Thoracic aorta (tissue), 2 donors: ENCODE results near the gene CHRNB2. TPM values are rescaled to one million over a fixed set of nuclear protein-coding genes. Genes with fewer than 3 reads are reported as not detected.
"Not testable (repeated sequence)": the region's sequence is repeated elsewhere in the genome, so short reads cannot be mapped to it uniquely, and the experiment has no call there.

Experiments used
- ATAC-seq: fragments of 150-250 bp; one replicate; pipeline ENCODE4 v1.8.0; 2017; ENCODE audit warnings: low read depth; ENCODE audit not compliant: insufficient number of reproducible peaks, low FRiP score
- DNase-seq: peaks from one replicate; pipeline ENCODE4 v3.0.0-alpha.2; 2020; ENCODE audit warnings: low spot score
- H3K27ac ChIP-seq, 2 donors: fragments of 200-600 bp; sonication (generic); 1 replicate in 1 of 2; 2 replicates in 1 of 2; pipeline ENCODE4 v1.5.1; 2016; ENCODE audit warnings: mild to moderate bottlenecking in 2 of 2, moderate library complexity in 2 of 2
- H3K27me3 ChIP-seq: fragments of 200-600 bp; sonication (generic); replicated peaks from 2 replicates; pipeline ENCODE4 v1.6.0; 2016; ENCODE audit warnings: mild to moderate bottlenecking; ENCODE audit not compliant: insufficient read depth
- H3K36me3 ChIP-seq: fragments of 200-600 bp; sonication (generic); one replicate; pipeline ENCODE4 v1.5.1; 2016
- H3K4me1 ChIP-seq, 2 donors: fragments of 200-600 bp; sonication (generic); 1 replicate in 1 of 2; 2 replicates in 1 of 2; pipeline versions ENCODE4 v1.5.1 to v1.6.0; 2016; ENCODE audit warnings: low read depth in 2 of 2, mild to moderate bottlenecking in 1 of 2; ENCODE audit not compliant: control insufficient read depth in 1 of 2
- H3K4me3 ChIP-seq: fragments of 200-600 bp; sonication (generic); 2 replicates; pipeline ENCODE4 v1.5.1; 2016; ENCODE audit warnings: mild to moderate bottlenecking
- H3K9me3 ChIP-seq: fragments of 200-600 bp; sonication (generic); 2 replicates; pipeline ENCODE4 v1.5.1; 2016
- total RNA-seq, 2 donors: library from RNA; depleted of rRNA; stranded (reverse); fragments of >200 nt; gene quantifications; one replicate each; pipeline versions ENCODE4 v1.1.0 to v1.2.3, GENCODE V29; 2016
- TF ChIP-seq, protein P1 (sequence below): fragments of 200-600 bp; sonication (generic); IDR thresholded peaks from one replicate; pipeline ENCODE4 v1.5.1; 2019; ENCODE audit warnings: antibody characterized with exemption

CHRNB2 gene
- total RNA-seq, 2 donors from 2014 or later, result not detected

DNA sequence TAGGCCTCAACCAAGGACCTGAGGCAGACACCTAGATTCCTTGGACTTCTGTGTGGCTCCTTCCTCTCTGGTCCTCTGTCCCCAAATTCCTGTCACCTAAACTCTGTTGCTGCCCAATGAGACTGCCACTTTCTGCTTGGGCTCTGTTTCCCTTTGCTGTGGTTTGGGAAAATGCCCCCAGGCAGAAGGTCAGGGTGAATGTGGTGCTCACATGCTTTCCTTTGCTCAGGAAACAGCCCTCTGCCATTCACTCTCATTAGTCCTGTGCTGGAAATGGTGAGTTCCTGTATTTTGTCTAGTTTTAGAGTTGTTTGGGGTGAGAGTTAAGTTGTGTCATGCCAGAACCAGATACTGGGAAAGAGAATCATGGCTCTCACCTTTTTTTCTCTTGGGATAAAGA lies 42.7 kb upstream of the CHRNB2 start:
- TF ChIP-seq, protein P1, sequence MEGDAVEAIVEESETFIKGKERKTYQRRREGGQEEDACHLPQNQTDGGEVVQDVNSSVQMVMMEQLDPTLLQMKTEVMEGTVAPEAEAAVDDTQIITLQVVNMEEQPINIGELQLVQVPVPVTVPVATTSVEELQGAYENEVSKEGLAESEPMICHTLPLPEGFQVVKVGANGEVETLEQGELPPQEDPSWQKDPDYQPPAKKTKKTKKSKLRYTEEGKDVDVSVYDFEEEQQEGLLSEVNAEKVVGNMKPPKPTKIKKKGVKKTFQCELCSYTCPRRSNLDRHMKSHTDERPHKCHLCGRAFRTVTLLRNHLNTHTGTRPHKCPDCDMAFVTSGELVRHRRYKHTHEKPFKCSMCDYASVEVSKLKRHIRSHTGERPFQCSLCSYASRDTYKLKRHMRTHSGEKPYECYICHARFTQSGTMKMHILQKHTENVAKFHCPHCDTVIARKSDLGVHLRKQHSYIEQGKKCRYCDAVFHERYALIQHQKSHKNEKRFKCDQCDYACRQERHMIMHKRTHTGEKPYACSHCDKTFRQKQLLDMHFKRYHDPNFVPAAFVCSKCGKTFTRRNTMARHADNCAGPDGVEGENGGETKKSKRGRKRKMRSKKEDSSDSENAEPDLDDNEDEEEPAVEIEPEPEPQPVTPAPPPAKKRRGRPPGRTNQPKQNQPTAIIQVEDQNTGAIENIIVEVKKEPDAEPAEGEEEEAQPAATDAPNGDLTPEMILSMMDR, result no peak
- no peak for ATAC-seq
- no peak for DNase-seq
- Histone ChIP-seq H3K9me3 (no peaks in the 10 kb centered on the region), H3K27ac (no peak overlapping the region), H3K36me3 (no peaks in the 10 kb centered on the region), H3K4me3 (no peak overlapping the region), H3K27me3 (no peaks in the 10 kb centered on the region), H3K4me1 (no peaks in the 10 kb centered on the region)

DNA sequence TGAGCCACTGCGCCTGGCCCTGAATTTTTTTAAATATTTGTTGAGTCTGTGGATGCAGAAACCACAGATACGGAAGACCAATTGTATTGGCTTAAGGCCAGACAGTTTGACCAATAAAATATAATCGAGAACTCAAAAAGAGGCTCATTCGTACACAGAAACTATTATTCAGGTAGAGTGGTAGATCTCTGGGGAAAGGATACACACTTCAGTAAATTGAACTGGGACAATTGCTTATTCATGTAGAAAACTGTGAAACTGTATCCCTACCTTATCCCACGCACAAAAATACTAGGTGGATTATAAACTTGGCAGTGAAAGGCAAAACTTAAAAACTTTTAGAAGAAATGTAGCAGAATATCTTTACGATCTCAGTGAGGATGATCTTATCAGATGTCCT lies 40.4 kb upstream of the CHRNB2 start:
- no peaks in the 10 kb centered on the region for H3K36me3 ChIP-seq
- no peak overlapping the region for H3K4me3 ChIP-seq
- no peak overlapping the region for H3K27ac ChIP-seq
- ATAC-seq (no peak), DNase-seq (no peak)
- TF ChIP-seq, protein P1, result no peak
- no peaks in the 10 kb centered on the region for H3K27me3 ChIP-seq
- no peaks in the 10 kb centered on the region for H3K9me3 ChIP-seq
- H3K4me1 ChIP-seq, result no peaks in the 10 kb centered on the region

DNA sequence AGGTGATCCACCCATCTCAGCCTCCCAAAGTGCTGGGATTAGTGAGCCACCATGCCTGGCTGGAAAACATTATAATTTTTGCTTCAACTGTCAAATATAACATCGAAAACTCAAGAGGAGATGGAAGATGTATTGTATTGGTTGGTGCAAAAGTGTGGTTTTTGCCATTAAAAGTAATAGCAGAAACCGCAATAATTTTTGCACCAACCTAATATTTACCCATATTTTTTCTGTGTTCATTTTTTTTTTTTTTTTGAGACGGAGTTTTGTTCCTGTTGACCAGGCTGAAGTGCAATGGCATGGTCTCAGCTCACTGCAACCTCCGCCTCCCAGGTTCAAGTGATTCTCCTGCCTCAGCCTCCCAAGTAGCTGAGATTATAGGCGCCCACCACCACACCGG lies 38.3 kb upstream of the CHRNB2 start:
- Histone ChIP-seq H3K27me3 (no peaks in the 10 kb centered on the region), H3K27ac (no peak overlapping the region), H3K36me3 (no peaks in the 10 kb centered on the region), H3K4me3 (no peak overlapping the region), H3K9me3 (no peaks in the 10 kb centered on the region), H3K4me1 (no peaks in the 10 kb centered on the region)
- DNase-seq, result no peak
- TF ChIP-seq, protein P1, result no peak
- no peak for ATAC-seq

DNA sequence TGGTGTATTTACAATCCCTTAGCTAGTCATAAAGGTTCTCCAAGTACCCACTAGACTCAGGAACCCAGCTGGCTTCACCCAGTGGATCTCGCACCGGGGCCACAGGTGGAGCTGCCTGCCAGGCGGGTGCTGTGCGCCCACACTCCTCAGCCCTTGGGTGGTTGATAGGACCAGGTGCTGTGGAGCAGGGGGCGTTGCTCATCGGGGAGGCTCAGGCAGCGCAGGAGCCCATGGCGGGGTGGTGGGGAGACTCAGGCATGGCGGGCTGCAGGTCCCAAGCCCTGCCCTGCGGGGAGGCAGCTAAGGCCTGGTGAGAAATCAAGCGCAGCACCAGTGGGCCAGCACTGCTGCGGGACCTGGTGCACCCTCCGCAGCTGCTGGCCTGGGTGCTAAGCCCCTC lies 35.6 kb upstream of the CHRNB2 start:
- not testable (repeated sequence) for H3K4me3 ChIP-seq, H3K9me3 ChIP-seq, DNase-seq

DNA sequence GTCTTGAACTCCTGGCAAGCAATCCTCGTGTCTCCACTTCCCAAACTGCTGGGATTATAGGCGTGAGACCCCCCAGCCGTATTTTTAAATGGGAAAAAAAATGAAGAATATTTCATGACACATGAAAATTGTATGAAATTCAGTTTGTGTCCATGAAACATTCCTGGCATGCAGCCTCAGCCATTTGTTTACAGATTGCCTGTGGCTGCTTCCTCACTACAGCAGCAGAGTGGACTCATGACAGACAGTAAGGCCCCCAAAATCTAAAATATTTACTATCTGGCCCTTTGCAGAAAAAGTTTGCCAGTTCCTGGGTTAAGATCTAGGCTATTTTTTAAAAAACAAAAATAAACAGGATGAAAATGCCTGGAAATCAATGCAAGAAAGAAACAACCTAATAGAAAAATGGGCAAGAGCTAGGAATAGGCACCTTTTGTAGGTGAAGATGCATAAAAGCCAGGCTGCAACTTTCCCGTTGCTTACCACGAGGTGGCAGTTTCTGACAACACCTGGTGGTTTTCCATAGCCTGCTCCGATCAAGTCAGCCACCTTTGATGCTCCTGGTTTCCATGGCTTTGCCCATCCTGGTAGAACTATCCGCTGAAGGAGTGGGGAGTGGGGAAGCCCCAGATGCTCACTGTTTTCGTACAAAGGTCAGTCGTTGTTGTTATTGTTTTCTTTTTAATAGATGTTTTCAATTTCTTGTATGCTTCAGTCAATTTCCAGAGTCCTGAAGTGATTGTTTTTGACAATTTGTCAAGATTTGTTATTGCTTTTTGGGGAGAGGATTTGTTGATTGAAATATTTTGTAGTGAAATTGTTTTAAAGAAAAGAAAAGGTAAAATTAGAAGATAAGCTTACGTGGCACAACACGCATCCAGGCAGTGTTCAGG lies 33.4 kb upstream of the CHRNB2 start:
- Histone ChIP-seq H3K4me1 (no peaks in the 10 kb centered on the region), H3K27me3 (no peaks in the 10 kb centered on the region)
- ATAC-seq, result no peak

More for the DNA sequence above, 35.6 kb upstream of the CHRNB2 start:
- not testable (repeated sequence) for H3K36me3 ChIP-seq, ATAC-seq, H3K27ac ChIP-seq, H3K27me3 ChIP-seq, H3K4me1 ChIP-seq

More for the DNA sequence above, 33.4 kb upstream of the CHRNB2 start:
- TF ChIP-seq, protein P1, result no peak
- Histone ChIP-seq H3K36me3 (no peaks in the 10 kb centered on the region), H3K27ac (no peak overlapping the region), H3K9me3 (no peaks in the 10 kb centered on the region), H3K4me3 (no peak overlapping the region)
- no peak for DNase-seq
